Endothelial cell (in vitro differentiated cells): ENCODE measurements around the gene CNIH3. TPM values are rescaled to one million over a fixed set of nuclear protein-coding genes. Genes with fewer than 3 reads are reported as not detected.

ENCODE experiments used
- DNase-seq: peaks from one replicate; pipeline ENCODE4 v3.0.0; 2021; ENCODE audit warnings: low spot score
- H3K27ac Mint-ChIP-seq: one replicate; pipeline ENCODE4 v1.8.0; 2021; ENCODE audit warnings: mixed read lengths, inconsistent platforms; ENCODE audit not compliant: unreplicated experiment
- H3K27me3 Mint-ChIP-seq: one replicate; pipeline ENCODE4 v1.8.0; 2021; ENCODE audit warnings: mild to moderate bottlenecking, moderate library complexity, mixed read lengths, inconsistent platforms; ENCODE audit not compliant: unreplicated experiment
- H3K36me3 Mint-ChIP-seq: one replicate; pipeline ENCODE4 v1.8.0; 2021; ENCODE audit warnings: mild to moderate bottlenecking, low read depth, mixed read lengths, inconsistent platforms; ENCODE audit not compliant: unreplicated experiment
- H3K4me1 Mint-ChIP-seq: one replicate; pipeline ENCODE4 v1.8.0; 2021; ENCODE audit warnings: mild to moderate bottlenecking, mixed read lengths, inconsistent platforms; ENCODE audit not compliant: unreplicated experiment
- H3K4me3 Mint-ChIP-seq: one replicate; pipeline ENCODE4 v1.8.0; 2021; ENCODE audit warnings: mild to moderate bottlenecking, mixed read lengths, inconsistent platforms; ENCODE audit not compliant: unreplicated experiment
- H3K9me3 Mint-ChIP-seq: one replicate; pipeline ENCODE4 v1.8.0; 2021; ENCODE audit warnings: mixed read lengths, inconsistent platforms; ENCODE audit not compliant: unreplicated experiment
- CTCF ChIP-seq: fragments of 200-600 bp; sonication (generic); IDR thresholded peaks from one replicate; pipeline ENCODE4 v1.5.0; 2021; ENCODE audit warnings: antibody characterized with exemption; ENCODE audit not compliant: unreplicated experiment
- total RNA-seq: library from RNA; stranded (reverse); fragmentation: NEBNext Ultra II Directional; extraction: Animal tissue kit (Norgen Biotek cat#: 25700); gene quantifications from one replicate; pipeline ENCODE4 v1.2.1, GENCODE V29; 2021; ENCODE audit not compliant: unreplicated experiment

The CNIH3 gene
- total RNA-seq, 1 donor from 2014 or later: 4.7 TPM

GRCh38 chr1:224640587-224640986, 24.5 kb downstream of the CNIH3 start:
- Mint-ChIP-seq H3K4me1 (peaks cover 32% of the 10 kb centered on the region), H3K4me3 (no peak overlapping the region), H3K36me3 (peaks cover 4% of the 10 kb centered on the region), H3K27ac (no peak overlapping the region), H3K9me3 (no peaks in the 10 kb centered on the region), H3K27me3 (peaks cover 6% of the 10 kb centered on the region)
- TF ChIP-seq CTCF: no peak
- no peak for DNase-seq

- Mint-ChIP-seq H3K27ac (no peak overlapping the region), H3K9me3 (no peaks in the 10 kb centered on the region), H3K36me3 (peaks cover 4% of the 10 kb centered on the region), H3K4me3 (no peak overlapping the region), H3K27me3 (peaks cover 6% of the 10 kb centered on the region), H3K4me1 (peaks cover 32% of the 10 kb centered on the region)
- no peak for TF ChIP-seq CTCF
- DNase-seq: no peak
Observed at GRCh38 chr1:224641030-224641429, 24.9 kb downstream of the CNIH3 start.

- DNase-seq: no peak
- Mint-ChIP-seq H3K27me3 (peaks cover 7% of the 10 kb centered on the region), H3K4me1 (peaks cover 28% of the 10 kb centered on the region), H3K36me3 (peaks cover 4% of the 10 kb centered on the region), H3K9me3 (no peaks in the 10 kb centered on the region), H3K4me3 (no peak overlapping the region), H3K27ac (no peak overlapping the region)
- no peak for TF ChIP-seq CTCF
Observed at GRCh38 chr1:224643653-224644052, 27.5 kb downstream of the CNIH3 start.

- H3K4me1 Mint-ChIP-seq: peaks cover 20% of the 10 kb centered on the region
- peak; percentile 91 for TF ChIP-seq CTCF
- H3K27ac Mint-ChIP-seq: no peak overlapping the region
- no peak overlapping the region for H3K4me3 Mint-ChIP-seq
- H3K27me3 Mint-ChIP-seq: peaks cover 6% of the 10 kb centered on the region
- DNase-seq: peak; percentile 71
- H3K9me3 Mint-ChIP-seq: no peaks in the 10 kb centered on the region
- H3K36me3 Mint-ChIP-seq: peaks cover 4% of the 10 kb centered on the region
Observed at GRCh38 chr1:224644553-224645154, 28.5 kb downstream of the CNIH3 start.

- H3K4me1 Mint-ChIP-seq: peaks cover 4% of the 10 kb centered on the region
- no peak overlapping the region for H3K4me3 Mint-ChIP-seq
- H3K36me3 Mint-ChIP-seq: no peaks in the 10 kb centered on the region
- no peak for DNase-seq
- no peak overlapping the region for H3K27ac Mint-ChIP-seq
- peaks cover 11% of the 10 kb centered on the region for H3K27me3 Mint-ChIP-seq
- TF ChIP-seq CTCF: no peak
- no peaks in the 10 kb centered on the region for H3K9me3 Mint-ChIP-seq
Observed at GRCh38 chr1:224647449-224647848, 31.3 kb downstream of the CNIH3 start.
